ENCODE results near the gene UTP14A. TPM values are rescaled to one million over a fixed set of nuclear protein-coding genes. Genes with fewer than 3 reads are reported as not detected.
"Not testable (repeated sequence)": the region's sequence is repeated elsewhere in the genome, so short reads cannot be mapped to it uniquely, and the experiment has no call there.

The UTP14A gene
- 6.9 TPM for total RNA-seq
- long read RNA-seq, transcript UTP14A-201 (15 exons, 2,488 nt): major isoform, 7 of 7 reads
- long read RNA-seq, partial matches to known transcripts: 0 of 7 reads
- long read RNA-seq, other reads (novel, unspliced or antisense): 0 of 7 reads

GRCh38 chrX:129905787-129906580 lies at the start of gene UTP14A:
Gene UTP14A, plus strand, starts transcription at chrX:129906164. Its CDS starts 47 bp downstream, at chrX:129906211.
- ATAC-seq (peak; percentile 99), DNase-seq (ENCODE audit: missing footprints) (peak; percentile 94)
- intact Hi-C loops (cut with DNase I): loop anchor here (5.0 kb wide), 2 partner anchors 64 to 304 kb away; partner anchors contain the start of gene ZDHHC9

GRCh38 chrX:129859134-129859533 lies 46.8 kb upstream of the UTP14A start:
- ATAC-seq; DNase-seq (ENCODE audit: missing footprints); intact Hi-C loops (cut with DNase I): not testable (repeated sequence)

- ATAC-seq; DNase-seq (ENCODE audit: missing footprints); intact Hi-C loops (cut with DNase I): not testable (repeated sequence)
Measured at GRCh38 chrX:129866321-129866720, 39.6 kb upstream of the UTP14A start.

GRCh38 chrX:129872524-129872923 lies 33.4 kb upstream of the UTP14A start:
- DNase-seq (ENCODE audit: missing footprints): no peak
- intact Hi-C loops (cut with DNase I): no loop called here
- no peak for ATAC-seq

- ATAC-seq: no peak
- intact Hi-C loops (cut with DNase I): no loop called here
- DNase-seq (ENCODE audit: missing footprints): no peak
Measured at GRCh38 chrX:129875669-129876068, 30.3 kb upstream of the UTP14A start.

GRCh38 chrX:129876771-129877305 lies 29.1 kb upstream of the UTP14A start:
- DNase-seq (ENCODE audit: missing footprints) (no peak), ATAC-seq (no peak)
- intact Hi-C loops (cut with DNase I): no loop called here

- no peak for DNase-seq (ENCODE audit: missing footprints)
- intact Hi-C loops (cut with DNase I): no loop called here
- no peak for ATAC-seq
Measured at GRCh38 chrX:129877401-129877800, 28.6 kb upstream of the UTP14A start.

GRCh38 chrX:129900054-129900453 lies 5.9 kb upstream of the UTP14A start:
- intact Hi-C loops (cut with DNase I): no loop called here
- ATAC-seq: no peak
- no peak for DNase-seq (ENCODE audit: missing footprints)

GRCh38 chrX:129908636-129909035 lies 2.7 kb downstream of the UTP14A start:
- DNase-seq (ENCODE audit: missing footprints) (no peak), ATAC-seq (no peak)
- intact Hi-C loops (cut with DNase I): loop anchor here (5.0 kb wide), 2 partner anchors 66 to 306 kb away; partner anchors contain the start of gene ZDHHC9

GRCh38 chrX:129925305-129926092 lies 19.5 kb downstream of the UTP14A start:
- DNase-seq (ENCODE audit: missing footprints) (no peak), ATAC-seq (peak; percentile 79)
- intact Hi-C loops (cut with DNase I): loop anchor here (1.0 to 2.0 kb wide), 2 partner anchors 103 to 135 kb away; no protein-coding TSS in a partner anchor

- no peak for ATAC-seq
- intact Hi-C loops (cut with DNase I): no loop called here
- no peak for DNase-seq (ENCODE audit: missing footprints)
Measured at GRCh38 chrX:129930941-129931410, 25.0 kb downstream of the UTP14A start.

- DNase-seq (ENCODE audit: missing footprints): peak; percentile 95
- intact Hi-C loops (cut with DNase I): loop anchor here (1.0 kb wide), 1 partner anchor 51 kb away; the partner anchor contains the start of gene BCORL1
- peak; percentile 96 for ATAC-seq
Measured at GRCh38 chrX:129931411-129932015, 25.5 kb downstream of the UTP14A start.

GRCh38 chrX:129932016-129932820 lies 26.3 kb downstream of the UTP14A start:
- intact Hi-C loops (cut with DNase I): loop anchor here (1.0 kb wide), 1 partner anchor 50 kb away; the partner anchor contains the start of gene BCORL1

GRCh38 chrX:129932821-129933321 lies 26.9 kb downstream of the UTP14A start:
- intact Hi-C loops (cut with DNase I): loop anchor here (1.0 kb wide), 1 partner anchor 49 kb away; the partner anchor contains the start of gene BCORL1

More at GRCh38 chrX:129932016-129932820, 26.3 kb downstream of the UTP14A start:
- peak; percentile 90 for ATAC-seq
- DNase-seq (ENCODE audit: missing footprints): peak; percentile 96

GRCh38 chrX:129933700-129934099 lies 27.7 kb downstream of the UTP14A start:
- intact Hi-C loops (cut with DNase I): no loop called here
- ATAC-seq (no peak), DNase-seq (ENCODE audit: missing footprints) (no peak)

More at GRCh38 chrX:129932821-129933321, 26.9 kb downstream of the UTP14A start:
- DNase-seq (ENCODE audit: missing footprints): no peak
- ATAC-seq: no peak

- intact Hi-C loops (cut with DNase I): no loop called here
- DNase-seq (ENCODE audit: missing footprints): no peak
Measured at GRCh38 chrX:129934461-129934860, 28.5 kb downstream of the UTP14A start.

GRCh38 chrX:129934952-129935351 lies 29.0 kb downstream of the UTP14A start:
- ATAC-seq: no peak
- no peak for DNase-seq (ENCODE audit: missing footprints)
- intact Hi-C loops (cut with DNase I): no loop called here

More at GRCh38 chrX:129934461-129934860, 28.5 kb downstream of the UTP14A start:
- no peak for ATAC-seq

Data from Right ventricle myocardium inferior (tissue), 1 donor.